Left lung (tissue), 10 donors: ENCODE results near the gene DNAJC3. TPM values are rescaled to one million over a fixed set of nuclear protein-coding genes. Genes with fewer than 3 reads are reported as not detected.
A peak's percentile ranks its signal among the peaks of the same experiment; 100 is the strongest.

ENCODE experiments used
- ATAC-seq: fragments of 200-7000 bp; cut with Tn5 transposase; one replicate; pipeline ENCODE4 v1.9.1; 2020; ENCODE audit warnings: moderate library complexity
- DNase-seq, 4 donors: peaks; one replicate each; pipeline ENCODE4 v3.0.0-alpha.2; 2013 to 2020
- H3K27ac ChIP-seq, 2 donors: fragments of 200-600 bp; sonication (generic) in 1 of 2; one replicate each; pipeline versions ENCODE4 v1.5.0 to v1.8.0; 2020 to 2021
- H3K27me3 ChIP-seq, 2 donors: fragments of 200-600 bp; sonication (generic) in 1 of 2; one replicate each; pipeline versions ENCODE4 v1.5.0 to v1.8.0; 2020 to 2021
- H3K36me3 ChIP-seq, 2 donors: fragments of 200-600 bp; sonication (generic) in 1 of 2; one replicate each; pipeline versions ENCODE4 v1.5.0 to v1.8.0; 2020 to 2021
- H3K4me1 ChIP-seq, 2 donors: fragments of 200-600 bp; one replicate each; pipeline ENCODE4 v1.8.0; 2021
- H3K4me3 ChIP-seq, 2 donors: fragments of 200-600 bp; sonication (generic) in 1 of 2; one replicate each; pipeline versions ENCODE4 v1.5.0 to v1.8.0; 2020 to 2021; ENCODE audit warnings: mild to moderate bottlenecking in 1 of 2
- H3K9me3 ChIP-seq, 2 donors: fragments of 200-600 bp; sonication (generic) in 1 of 2; one replicate each; pipeline versions ENCODE4 v1.5.0 to v1.8.0; 2020 to 2021
- CTCF ChIP-seq, 2 donors: fragments of 200-600 bp; sonication (generic) in 1 of 2; IDR thresholded peaks; one replicate each; pipeline versions ENCODE4 v1.5.0 to v1.8.0; 2021; ENCODE audit warnings: antibody characterized with exemption in 2 of 2
- intact Hi-C, 2 donors: fragments of 100-400 bp; cut with DNase I; formaldehyde crosslinking; loops; one replicate each; pipeline versions ENCODE4 v1.11.2 to v1.14.2; 2022
- polyA plus RNA-seq, 6 donors: library from polyadenylated mRNA; unstranded; fragments of 120-200 nt; gene quantifications; one replicate each; pipeline ENCODE4 v1.2.1, GENCODE V29; 2013; ENCODE audit not compliant: insufficient read length in 6 of 6
- total RNA-seq, 2 donors: library from RNA; stranded (reverse); fragmentation: NEBNext Ultra II Directional; extraction: Animal tissue kit (Norgen Biotek cat#: 25700); gene quantifications; one replicate each; pipeline ENCODE4 v1.2.1, GENCODE V29; 2021
- donor health status: DM: no; HTN: yes; CAD: no.
- donor health status: DM: no; HTN: no; CAD: no.

DNAJC3 gene
- total and polyA plus RNA-seq, 8 donors: 26.1 to 87.8 (median 33.1) TPM

- ATAC-seq: no peak
Observed at GRCh38 chr13:95741584-95742563, 64.9 kb downstream of the DNAJC3 start.

GRCh38 chr13:95743192-95743591 lies 66.3 kb downstream of the DNAJC3 start:
- ATAC-seq (no peak), DNase-seq (no peak)
- intact Hi-C loops: no loop called here
- Histone ChIP-seq H3K36me3 (peaks cover 0 to 6% of the 10 kb centered on the region in 2 donors), H3K9me3 (no peaks in the 10 kb centered on the region), H3K4me3 (no peak overlapping the region), H3K27ac (no peak overlapping the region), H3K4me1 (peaks cover 0 to 11% of the 10 kb centered on the region in 2 donors), H3K27me3 (no peaks in the 10 kb centered on the region)
- no peak for TF ChIP-seq CTCF (IDR thresholded peaks at IDR 0.05)

More at GRCh38 chr13:95741584-95742563, 64.9 kb downstream of the DNAJC3 start:
- no peaks in the 10 kb centered on the region for H3K9me3 ChIP-seq
- no peak overlapping the region for H3K4me3 ChIP-seq
- TF ChIP-seq CTCF (IDR thresholded peaks at IDR 0.05): no peak
- H3K27me3 ChIP-seq: no peaks in the 10 kb centered on the region
- H3K27ac ChIP-seq: no peak overlapping the region
- H3K4me1 ChIP-seq: peaks cover 0 to 11% of the 10 kb centered on the region in 2 donors
- no peak for DNase-seq
- peaks cover 0 to 6% of the 10 kb centered on the region in 2 donors for H3K36me3 ChIP-seq
- intact Hi-C loops: no loop called here

GRCh38 chr13:95745289-95745688 lies 68.3 kb downstream of the DNAJC3 start:
- peak; percentile 65 for ATAC-seq
- no peaks in the 10 kb centered on the region for H3K9me3 ChIP-seq
- no peak for TF ChIP-seq CTCF (IDR thresholded peaks at IDR 0.05)
- intact Hi-C loops: no loop called here
- peak in 1 of 4 donors; percentile 5 for DNase-seq
- no peaks in the 10 kb centered on the region for H3K27me3 ChIP-seq
- peaks cover 0 to 11% of the 10 kb centered on the region in 2 donors for H3K4me1 ChIP-seq
- H3K4me3 ChIP-seq: no peak overlapping the region
- no peak overlapping the region for H3K27ac ChIP-seq
- H3K36me3 ChIP-seq: peaks cover 0 to 6% of the 10 kb centered on the region in 2 donors

GRCh38 chr13:95745752-95746151 lies 68.8 kb downstream of the DNAJC3 start:
- Histone ChIP-seq H3K4me3 (no peak overlapping the region), H3K9me3 (no peaks in the 10 kb centered on the region), H3K4me1 (peaks cover 0 to 11% of the 10 kb centered on the region in 2 donors), H3K36me3 (peaks cover 0 to 6% of the 10 kb centered on the region in 2 donors), H3K27me3 (no peaks in the 10 kb centered on the region), H3K27ac (no peak overlapping the region)
- peak in 1 of 4 donors; percentile 3 for DNase-seq
- intact Hi-C loops: no loop called here
- TF ChIP-seq CTCF (IDR thresholded peaks at IDR 0.05): no peak
- peak; percentile 53 for ATAC-seq

- peaks cover 0 to 6% of the 10 kb centered on the region in 2 donors for H3K36me3 ChIP-seq
- ATAC-seq (no peak), DNase-seq (no peak)
- peaks cover 0 to 9% of the 10 kb centered on the region in 2 donors for H3K4me1 ChIP-seq
- H3K27me3 ChIP-seq: no peaks in the 10 kb centered on the region
- no peak overlapping the region for H3K4me3 ChIP-seq
- TF ChIP-seq CTCF (IDR thresholded peaks at IDR 0.05): no peak
- intact Hi-C loops: no loop called here
- H3K27ac ChIP-seq: no peak overlapping the region
- H3K9me3 ChIP-seq: no peaks in the 10 kb centered on the region
Observed at GRCh38 chr13:95749545-95749944, 72.6 kb downstream of the DNAJC3 start.
